Measurements from ENCODE around the gene ATXN7L1.

Gene ATXN7L1

GRCh38 chr7:105690325-105690945 lies 186.0 kb downstream of the ATXN7L1 start:
- DNase-seq (ENCODE audit: extremely low read depth, low read depth) = no peak
- no peak for TF ChIP-seq CTCF (IDR thresholded peaks at IDR 0.05; ENCODE audit: low read depth, low read length, missing control alignments)
- H3K4me3 ChIP-seq (replicated peaks; ENCODE audit: low read depth, low read length) = peak overlapping the region; percentile 39

- no peak overlapping the region for H3K4me3 ChIP-seq (replicated peaks; ENCODE audit: low read depth, low read length)
- DNase-seq (ENCODE audit: extremely low read depth, low read depth) = no peak
- no peak for TF ChIP-seq CTCF (IDR thresholded peaks at IDR 0.05; ENCODE audit: low read depth, low read length, missing control alignments)
These were observed 187.2 kb downstream of the ATXN7L1 start for GRCh38 chr7:105689067-105689819.

GRCh38 chr7:105688617-105689016 lies 187.8 kb downstream of the ATXN7L1 start:
- no peak for DNase-seq (ENCODE audit: extremely low read depth, low read depth)

GRCh38 chr7:105685161-105685560 lies 191.2 kb downstream of the ATXN7L1 start:
- H3K4me3 ChIP-seq (replicated peaks; ENCODE audit: low read depth, low read length) = no peak overlapping the region
- no peak for TF ChIP-seq CTCF (IDR thresholded peaks at IDR 0.05; ENCODE audit: low read depth, low read length, missing control alignments)
- DNase-seq (ENCODE audit: extremely low read depth, low read depth) = no peak

More at GRCh38 chr7:105688617-105689016, 187.8 kb downstream of the ATXN7L1 start:
- TF ChIP-seq CTCF (IDR thresholded peaks at IDR 0.05; ENCODE audit: low read depth, low read length, missing control alignments) = no peak
- H3K4me3 ChIP-seq (replicated peaks; ENCODE audit: low read depth, low read length) = no peak overlapping the region

GRCh38 chr7:105682341-105683060 lies 193.9 kb downstream of the ATXN7L1 start:
- no peak for DNase-seq (ENCODE audit: extremely low read depth, low read depth)
- H3K4me3 ChIP-seq (replicated peaks; ENCODE audit: low read depth, low read length) = no peak overlapping the region
- no peak for TF ChIP-seq CTCF (IDR thresholded peaks at IDR 0.05; ENCODE audit: low read depth, low read length, missing control alignments)

GRCh38 chr7:105680505-105681187 lies 195.8 kb downstream of the ATXN7L1 start:
- no peak for TF ChIP-seq CTCF (IDR thresholded peaks at IDR 0.05; ENCODE audit: low read depth, low read length, missing control alignments)
- no peak overlapping the region for H3K4me3 ChIP-seq (replicated peaks; ENCODE audit: low read depth, low read length)
- DNase-seq (ENCODE audit: extremely low read depth, low read depth) = no peak

Measured in HFF-Myc (cell line).